HG02798 (cell line): ENCODE results near the gene CLTCL1.

Experiments used
- ATAC-seq: cut with Tn5 transposase; IDR thresholded peaks from one replicate; pipeline ENCODE4 v1.9.1; 2021; ENCODE audit warnings: mild to moderate bottlenecking; ENCODE audit not compliant: unreplicated experiment, poor library complexity

Gene CLTCL1

DNA sequence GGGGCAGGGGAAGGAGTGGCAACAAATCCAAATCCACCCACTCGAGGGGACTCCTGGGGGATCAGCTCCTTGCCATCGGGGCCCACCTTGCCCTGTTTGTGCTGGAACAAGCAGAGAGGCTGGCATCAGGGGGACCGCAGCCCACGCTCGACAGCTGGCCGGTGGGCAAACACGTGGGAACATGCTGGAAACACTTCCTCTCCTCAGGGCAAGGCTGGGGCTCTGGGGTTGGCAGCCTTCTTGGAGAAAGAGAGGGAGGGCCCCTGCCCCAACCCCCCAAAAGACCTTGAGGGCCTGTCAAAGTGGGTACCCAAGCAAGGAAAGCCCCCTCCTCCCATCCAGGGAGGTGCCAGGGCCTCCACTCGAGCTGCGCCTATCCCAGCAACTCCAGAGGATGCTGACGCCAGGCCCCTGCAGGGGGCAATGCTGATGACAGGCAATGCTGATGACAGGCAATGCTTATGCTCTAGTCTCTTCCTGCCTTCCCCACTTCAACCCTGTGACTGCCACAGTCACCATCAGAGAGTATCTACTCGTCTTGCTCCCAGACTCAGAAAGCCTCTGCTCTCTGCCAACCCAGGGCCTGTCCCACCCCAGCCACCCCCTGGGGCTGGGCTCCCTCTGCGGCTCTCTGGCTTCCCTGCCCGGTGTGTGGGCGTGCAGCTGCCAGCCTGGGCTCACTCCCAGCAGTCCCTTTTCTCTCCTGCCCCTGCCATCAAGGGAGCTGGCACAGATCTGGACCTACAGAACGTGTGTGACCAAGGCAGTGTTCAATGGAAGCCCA is 153.1 kb downstream of the CLTCL1 start:
- no peak for ATAC-seq

DNA sequence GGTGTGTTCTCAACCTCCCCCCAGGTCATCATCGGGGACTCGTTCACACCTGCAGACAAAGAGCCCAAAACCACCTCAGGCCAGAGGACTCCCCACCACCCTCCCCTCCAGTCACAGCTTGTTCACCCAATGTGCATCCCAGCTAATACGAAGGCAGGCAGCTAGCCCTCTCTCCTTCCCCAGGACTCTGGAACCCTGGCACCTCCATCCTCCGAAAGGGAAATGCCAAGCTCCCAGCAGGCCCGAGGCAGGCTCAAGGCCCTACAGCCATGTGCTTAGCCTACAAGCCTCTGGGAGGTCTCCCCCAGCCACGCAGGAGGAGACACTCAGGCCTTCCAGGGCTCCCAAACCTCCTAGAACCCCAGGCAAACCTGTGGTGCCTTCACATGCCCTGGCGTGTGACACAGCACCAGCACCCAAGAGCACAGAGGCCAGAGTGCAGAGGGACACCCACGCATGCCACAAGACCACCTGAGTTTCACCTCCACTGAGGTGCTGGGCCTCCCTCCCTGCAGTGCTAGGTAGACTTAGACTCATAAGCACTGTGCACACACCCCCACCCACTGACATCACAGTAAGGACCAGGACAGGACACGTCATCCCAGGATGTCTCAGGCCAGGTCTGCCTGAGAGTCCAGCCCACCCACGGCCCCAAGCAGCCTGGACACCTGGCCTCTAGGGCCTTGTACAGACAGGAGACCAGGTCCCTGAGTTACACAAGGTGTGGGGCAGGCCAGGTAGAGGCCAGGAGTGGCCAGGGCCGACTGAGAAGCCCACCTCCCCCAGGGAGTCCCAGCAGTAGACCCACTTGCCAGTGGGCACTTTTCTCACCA is 153.9 kb downstream of the CLTCL1 start:
- ATAC-seq: no peak

DNA sequence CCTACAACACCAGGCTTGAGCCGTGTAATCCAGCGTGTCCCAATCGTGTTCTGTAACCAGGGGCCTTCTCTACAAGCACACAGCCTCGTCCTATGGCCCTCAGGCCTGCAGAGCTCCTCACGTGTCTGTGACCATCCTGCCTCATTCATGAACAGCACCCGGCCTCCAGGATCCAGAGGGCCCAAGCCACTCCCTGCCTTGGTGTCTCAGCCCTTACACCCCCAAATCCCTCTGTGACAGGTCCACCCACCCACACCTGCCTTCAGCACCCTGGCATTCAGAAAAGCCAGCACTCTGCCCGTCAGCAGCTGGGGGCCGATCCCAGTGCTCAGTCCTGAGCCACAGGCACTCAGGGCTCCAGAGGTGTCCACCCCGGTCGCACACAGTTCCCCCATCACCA is 154.6 kb downstream of the CLTCL1 start:
- no peak for ATAC-seq

DNA sequence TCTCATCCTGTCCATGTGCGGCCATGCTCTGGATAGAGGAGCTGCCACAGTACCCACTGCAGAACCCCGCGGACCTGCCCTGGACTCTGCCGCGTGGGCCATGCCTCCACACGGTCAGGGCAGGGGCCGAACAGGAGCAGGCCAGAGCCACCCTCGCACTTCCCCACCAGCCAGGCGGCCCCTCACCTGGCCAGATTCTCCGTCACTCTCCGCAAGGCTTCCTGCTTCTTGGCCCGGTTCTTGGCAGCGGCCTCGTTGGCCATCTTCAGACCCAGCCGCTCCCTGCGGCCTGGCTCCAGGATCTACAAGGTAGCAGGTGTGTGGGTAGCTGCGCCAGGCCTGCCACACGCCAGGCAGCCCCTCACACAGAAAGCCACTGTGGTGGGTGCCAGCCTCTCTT is 156.6 kb downstream of the CLTCL1 start:
- ATAC-seq: no peak

DNA sequence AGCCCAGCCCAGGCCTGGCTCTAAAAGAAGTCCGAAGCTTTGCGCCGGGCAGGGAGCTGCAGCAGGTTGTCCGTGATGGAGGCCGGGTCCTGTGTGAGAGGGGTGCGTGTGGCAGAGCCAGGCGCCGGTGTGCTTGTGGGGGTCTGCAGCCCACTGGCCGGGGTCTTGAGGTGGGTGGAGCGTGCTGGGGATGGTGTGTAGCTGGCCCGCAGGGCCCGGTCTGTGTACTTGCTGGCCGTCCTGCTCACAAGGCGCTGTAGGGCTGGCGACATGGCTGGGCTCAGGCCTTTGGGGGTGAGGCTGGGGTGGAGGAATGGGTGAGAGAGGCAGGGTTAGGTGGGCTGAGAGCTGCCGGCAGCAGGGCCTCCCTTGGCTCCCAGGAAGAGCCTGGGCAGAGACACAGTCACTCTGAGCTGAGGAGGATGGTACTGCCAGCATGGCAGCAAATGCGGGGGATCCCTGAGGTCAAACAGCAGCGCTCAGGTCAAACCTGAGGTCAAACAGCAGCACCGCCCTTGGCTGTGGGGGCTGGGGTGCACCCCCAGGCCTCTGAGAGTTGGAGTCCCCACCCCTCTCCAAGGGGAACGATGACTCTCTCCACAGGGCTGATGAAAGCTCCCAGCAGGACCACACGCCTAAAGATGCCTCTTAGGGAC is 157.2 kb downstream of the CLTCL1 start:
- no peak for ATAC-seq

DNA sequence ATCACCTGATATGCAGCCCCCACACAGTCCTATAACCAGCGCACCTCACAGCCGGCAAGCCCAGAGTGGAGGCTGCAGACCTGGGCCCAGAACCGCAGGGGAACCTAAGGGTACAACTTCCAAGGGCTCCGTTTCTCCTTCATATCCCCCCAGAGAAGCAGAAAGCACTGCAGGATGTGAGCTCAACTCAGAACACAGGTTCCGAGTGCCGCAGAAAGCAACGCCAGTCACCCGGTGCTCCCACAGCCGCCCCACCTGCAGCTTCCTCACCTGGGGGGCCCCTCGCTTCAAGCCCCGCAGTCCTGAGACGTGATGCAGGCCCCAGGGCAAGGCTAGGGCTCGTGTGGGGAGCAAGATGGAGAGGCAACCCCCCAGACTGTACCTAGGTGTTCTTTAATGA is 158.0 kb downstream of the CLTCL1 start:
- ATAC-seq: no peak

DNA sequence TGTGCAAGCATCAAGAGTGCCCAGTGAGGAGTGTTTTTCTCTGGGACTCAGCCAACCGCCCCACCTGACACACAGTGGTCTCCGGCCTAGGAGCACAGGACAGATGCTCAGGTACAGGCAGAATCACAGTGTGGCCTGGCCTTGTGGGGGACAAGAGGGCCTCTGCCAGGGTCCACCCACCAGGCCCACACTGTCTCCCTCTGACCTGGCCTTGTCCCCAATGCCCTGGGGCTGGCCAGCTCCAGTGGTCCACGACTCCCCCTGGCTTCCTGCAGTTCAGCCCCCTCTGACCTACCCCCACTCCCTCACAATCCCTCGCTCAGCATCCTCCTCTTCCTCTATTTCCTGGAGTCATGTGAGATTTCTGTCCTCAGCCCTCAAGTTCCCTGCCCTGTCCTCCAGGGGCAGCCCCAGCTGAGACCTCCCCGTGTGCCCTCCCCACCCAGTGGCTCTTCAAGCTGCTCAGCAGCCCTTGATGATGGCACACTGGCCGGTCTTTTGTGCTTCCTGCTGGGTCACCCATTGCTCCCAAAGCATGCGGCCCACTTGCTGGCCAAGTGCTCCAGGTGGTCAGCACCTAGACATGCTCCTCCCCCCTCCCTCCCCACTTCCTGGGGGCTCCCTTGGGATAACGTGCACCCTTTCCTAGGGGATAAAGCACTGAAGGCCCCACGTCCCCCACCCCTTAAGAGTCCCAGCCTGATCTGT is 158.7 kb downstream of the CLTCL1 start:
- ATAC-seq: no peak

DNA sequence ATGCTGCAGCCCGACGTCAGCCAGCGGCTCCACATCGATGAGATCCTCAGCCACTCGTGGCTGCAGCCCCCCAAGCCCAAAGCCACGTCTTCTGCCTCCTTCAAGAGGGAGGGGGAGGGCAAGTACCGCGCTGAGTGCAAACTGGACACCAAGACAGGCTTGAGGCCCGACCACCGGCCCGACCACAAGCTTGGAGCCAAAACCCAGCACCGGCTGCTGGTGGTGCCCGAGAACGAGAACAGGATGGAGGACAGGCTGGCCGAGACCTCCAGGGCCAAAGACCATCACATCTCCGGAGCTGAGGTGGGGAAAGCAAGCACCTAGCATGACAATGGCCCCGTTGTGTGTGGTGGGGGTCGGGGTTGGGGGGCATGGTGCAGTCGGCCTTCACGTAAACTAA is 159.4 kb downstream of the CLTCL1 start:
- ATAC-seq: no peak

DNA sequence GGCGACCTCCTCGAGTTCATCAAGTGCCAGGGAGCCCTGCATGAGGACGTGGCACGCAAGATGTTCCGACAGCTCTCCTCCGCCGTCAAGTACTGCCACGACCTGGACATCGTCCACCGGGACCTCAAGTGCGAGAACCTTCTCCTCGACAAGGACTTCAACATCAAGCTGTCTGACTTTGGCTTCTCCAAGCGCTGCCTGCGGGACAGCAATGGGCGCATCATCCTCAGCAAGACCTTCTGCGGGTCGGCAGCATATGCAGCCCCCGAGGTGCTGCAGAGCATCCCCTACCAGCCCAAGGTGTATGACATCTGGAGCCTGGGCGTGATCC is 159.9 kb downstream of the CLTCL1 start:
- no peak for ATAC-seq

DNA sequence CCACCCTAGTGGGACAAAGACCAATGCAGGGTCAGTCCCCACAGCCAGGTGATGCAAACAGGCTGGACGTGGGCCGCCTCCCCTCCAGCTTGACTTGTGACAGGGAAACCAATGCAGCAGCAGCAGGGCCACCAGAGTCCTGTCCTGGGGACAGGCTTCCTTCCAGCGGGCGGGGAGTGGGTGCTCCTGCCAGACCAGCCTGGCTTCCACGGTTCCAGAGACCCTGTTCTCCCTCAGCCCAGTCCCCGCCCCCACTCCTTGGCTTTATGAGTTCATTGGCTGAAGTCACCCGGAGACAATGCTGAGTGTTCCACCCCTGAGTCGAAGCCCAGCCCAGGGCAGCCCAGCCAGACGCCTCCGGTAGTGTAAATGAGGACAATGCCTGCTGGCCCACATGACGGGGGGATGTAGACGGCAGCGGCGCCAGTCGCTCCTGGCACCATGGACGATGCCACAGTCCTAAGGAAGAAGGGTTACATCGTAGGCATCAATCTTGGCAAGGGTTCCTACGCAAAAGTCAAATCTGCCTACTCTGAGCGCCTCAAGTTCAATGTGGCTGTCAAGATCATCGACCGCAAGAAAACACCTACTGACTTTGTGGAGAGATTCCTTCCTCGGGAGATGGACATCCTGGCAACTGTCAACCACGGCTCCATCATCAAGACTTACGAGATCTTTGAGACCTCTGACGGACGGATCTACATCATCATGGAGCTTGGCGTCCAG is 160.4 kb downstream of the CLTCL1 start, which contains the start of gene TSSK2:
TSS of gene TSSK2 (plus strand) at position 350 of the 726 bp plus-strand sequence. CDS start at position 442, 92 bp downstream.
- ATAC-seq: no peak

DNA sequence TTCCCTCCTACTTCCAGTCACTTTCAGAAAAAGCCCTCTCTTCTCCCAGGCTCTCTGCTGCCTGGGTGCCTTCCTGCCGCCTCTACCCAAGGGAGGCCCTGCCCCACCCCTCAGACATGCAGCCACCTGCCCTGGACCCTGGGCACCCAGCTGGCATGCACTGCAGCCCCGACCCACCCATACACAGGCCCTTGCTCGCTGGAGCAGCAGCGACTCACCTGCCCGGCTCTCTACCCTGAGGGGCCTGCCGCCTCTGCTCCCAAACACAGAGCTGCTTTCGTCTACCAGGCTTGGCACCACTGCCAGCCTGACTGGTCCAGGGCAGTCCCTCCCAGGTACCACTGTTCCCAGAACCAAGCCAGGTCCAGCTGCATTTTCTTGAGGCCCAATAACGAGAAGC is 161.6 kb downstream of the CLTCL1 start:
- no peak for ATAC-seq
